RWPE2 (cell line): Measurements from ENCODE around the gene PROX1.

Experiments
- ATAC-seq: fragments of 200-7000 bp; cut with Tn5 transposase; 3 replicates; pipeline ENCODE4 v1.9.1; 2021; ENCODE audit warnings: low read depth
- DNase-seq: peaks from one replicate; pipeline ENCODE4 v3.0.0-alpha.2; 2020; ENCODE audit warnings: low spot score
- H3K27ac ChIP-seq: fragments of 450-650 bp; 2 replicates; pipeline ENCODE4 v1.5.1; 2017; ENCODE audit warnings: mild to moderate bottlenecking; ENCODE audit not compliant: poor library complexity, severe bottlenecking
- H3K27me3 ChIP-seq: fragments of 250-450 bp; sonication (Bioruptor Pico); 2 replicates; pipeline ENCODE4 v1.5.1; 2021; ENCODE audit warnings: mild to moderate bottlenecking, moderate library complexity; ENCODE audit not compliant: insufficient read depth, poor library complexity, severe bottlenecking
- H3K36me3 ChIP-seq: fragments of 250-450 bp; sonication (Bioruptor Pico); 2 replicates; pipeline ENCODE4 v1.5.1; 2020; ENCODE audit warnings: low read depth, mild to moderate bottlenecking, moderate library complexity
- H3K4me1 ChIP-seq: fragments of 250-450 bp; sonication (Bioruptor Pico); 2 replicates; pipeline ENCODE4 v1.5.1; 2021; ENCODE audit warnings: mild to moderate bottlenecking, moderate library complexity; ENCODE audit not compliant: insufficient read depth, poor library complexity, severe bottlenecking
- H3K4me3 ChIP-seq: fragments of 250-450 bp; sonication (Bioruptor Pico); 2 replicates; pipeline ENCODE4 v1.5.1; 2021; ENCODE audit warnings: mild to moderate bottlenecking, moderate library complexity; ENCODE audit not compliant: severe bottlenecking
- H3K9me3 ChIP-seq: fragments of 250-450 bp; sonication (Bioruptor Pico); 2 replicates; pipeline ENCODE4 v1.5.1; 2021; ENCODE audit warnings: mild to moderate bottlenecking, moderate library complexity; ENCODE audit not compliant: severe bottlenecking
- CTCF ChIP-seq: fragments of 450-650 bp; IDR thresholded peaks from one replicate; pipeline ENCODE4 v1.5.1; 2017; ENCODE audit warnings: mild to moderate bottlenecking, moderate library complexity; ENCODE audit not compliant: poor library complexity, severe bottlenecking

The PROX1 gene

GRCh38 chr1:214010197-214010573 lies 22.4 kb downstream of the PROX1 start:
- Histone ChIP-seq H3K4me3 (no peak overlapping the region), H3K36me3 (no peaks in the 10 kb centered on the region), H3K27me3 (no peaks in the 10 kb centered on the region), H3K27ac (no peak overlapping the region), H3K4me1 (no peaks in the 10 kb centered on the region), H3K9me3 (no peaks in the 10 kb centered on the region)
- ATAC-seq = no peak
- TF ChIP-seq CTCF = no peak
- no peak for DNase-seq

GRCh38 chr1:214010717-214011116 lies 22.9 kb downstream of the PROX1 start:
- TF ChIP-seq CTCF = no peak
- no peak overlapping the region for H3K4me3 ChIP-seq

GRCh38 chr1:214012418-214012817 lies 24.6 kb downstream of the PROX1 start:
- Histone ChIP-seq H3K27me3 (no peaks in the 10 kb centered on the region), H3K4me1 (no peaks in the 10 kb centered on the region), H3K4me3 (no peak overlapping the region), H3K9me3 (no peaks in the 10 kb centered on the region), H3K36me3 (no peaks in the 10 kb centered on the region), H3K27ac (no peak overlapping the region)
- no peak for TF ChIP-seq CTCF
- ATAC-seq = no peak
- no peak for DNase-seq

More at GRCh38 chr1:214010717-214011116, 22.9 kb downstream of the PROX1 start:
- H3K4me1 ChIP-seq = no peaks in the 10 kb centered on the region
- H3K36me3 ChIP-seq = no peaks in the 10 kb centered on the region
- H3K27ac ChIP-seq = no peak overlapping the region
- no peaks in the 10 kb centered on the region for H3K27me3 ChIP-seq
- DNase-seq (no peak), ATAC-seq (no peak)
- H3K9me3 ChIP-seq = no peaks in the 10 kb centered on the region

- DNase-seq = no peak
- no peak overlapping the region for H3K27ac ChIP-seq
- H3K4me1 ChIP-seq = no peaks in the 10 kb centered on the region
- H3K27me3 ChIP-seq = no peaks in the 10 kb centered on the region
- no peak for ATAC-seq
- no peaks in the 10 kb centered on the region for H3K9me3 ChIP-seq
- H3K4me3 ChIP-seq = no peak overlapping the region
- no peaks in the 10 kb centered on the region for H3K36me3 ChIP-seq
- no peak for TF ChIP-seq CTCF
Observed at GRCh38 chr1:214013614-214014377, 26.0 kb downstream of the PROX1 start.

GRCh38 chr1:214014730-214015129 lies 27.0 kb downstream of the PROX1 start:
- no peaks in the 10 kb centered on the region for H3K9me3 ChIP-seq
- TF ChIP-seq CTCF = no peak
- no peaks in the 10 kb centered on the region for H3K36me3 ChIP-seq

More at GRCh38 chr1:214014730-214015129, 27.0 kb downstream of the PROX1 start:
- Histone ChIP-seq H3K27ac (no peak overlapping the region), H3K27me3 (no peaks in the 10 kb centered on the region), H3K4me3 (no peak overlapping the region), H3K4me1 (no peaks in the 10 kb centered on the region)
- no peak for ATAC-seq
- DNase-seq = no peak
